Ishikawa (cell line): ENCODE measurements around the gene HOXB8.

Source experiments
- CEBPB ChIP-seq: IDR thresholded peaks from 2 replicates; pipeline ENCODE4 v1.6.1; 2012
- CREB1 ChIP-seq: IDR thresholded peaks from 2 replicates; pipeline ENCODE4 v1.6.1; 2012; ENCODE audit warnings: low read depth
- EGR1 ChIP-seq: IDR thresholded peaks from 2 replicates; pipeline ENCODE4 v1.6.1; 2012
- EP300 ChIP-seq: IDR thresholded peaks from 2 replicates; pipeline ENCODE4 v1.6.1; 2012; ENCODE audit warnings: borderline replicate concordance
- FOXM1 ChIP-seq: IDR thresholded peaks from 2 replicates; pipeline ENCODE4 v1.6.1; 2012; ENCODE audit warnings: low read depth, borderline replicate concordance
- NFIC ChIP-seq: IDR thresholded peaks from 2 replicates; pipeline ENCODE4 v1.6.1; 2012
- RAD21 ChIP-seq: IDR thresholded peaks from 2 replicates; pipeline ENCODE4 v1.6.1; 2012; ENCODE audit warnings: low read depth
- TAF1 ChIP-seq: IDR thresholded peaks from 2 replicates; pipeline ENCODE4 v1.6.1; 2012; ENCODE audit warnings: low read depth, mild to moderate bottlenecking
- TCF12 ChIP-seq: IDR thresholded peaks from 2 replicates; pipeline ENCODE4 v1.6.1; 2012; ENCODE audit warnings: low read depth
- TEAD4 ChIP-seq: IDR thresholded peaks from 2 replicates; pipeline ENCODE4 v1.6.1; 2012
- YY1 ChIP-seq: IDR thresholded peaks from 2 replicates; pipeline ENCODE4 v1.6.1; 2012; ENCODE audit warnings: low read depth
- ZBTB7A ChIP-seq: IDR thresholded peaks from 2 replicates; pipeline ENCODE4 v1.6.1; 2012; ENCODE audit warnings: low read depth
- TF ChIP-seq, protein P1 (sequence below): IDR thresholded peaks from 2 replicates; pipeline ENCODE4 v1.6.1; 2012
- TF ChIP-seq, protein P2 (sequence below): IDR thresholded peaks from 2 replicates; pipeline ENCODE4 v1.6.1; 2012
- TF ChIP-seq, protein P3 (sequence below): IDR thresholded peaks from 2 replicates; pipeline ENCODE4 v1.6.1; 2012; ENCODE audit warnings: low read depth, mild to moderate bottlenecking

HOXB8 gene

DNA sequence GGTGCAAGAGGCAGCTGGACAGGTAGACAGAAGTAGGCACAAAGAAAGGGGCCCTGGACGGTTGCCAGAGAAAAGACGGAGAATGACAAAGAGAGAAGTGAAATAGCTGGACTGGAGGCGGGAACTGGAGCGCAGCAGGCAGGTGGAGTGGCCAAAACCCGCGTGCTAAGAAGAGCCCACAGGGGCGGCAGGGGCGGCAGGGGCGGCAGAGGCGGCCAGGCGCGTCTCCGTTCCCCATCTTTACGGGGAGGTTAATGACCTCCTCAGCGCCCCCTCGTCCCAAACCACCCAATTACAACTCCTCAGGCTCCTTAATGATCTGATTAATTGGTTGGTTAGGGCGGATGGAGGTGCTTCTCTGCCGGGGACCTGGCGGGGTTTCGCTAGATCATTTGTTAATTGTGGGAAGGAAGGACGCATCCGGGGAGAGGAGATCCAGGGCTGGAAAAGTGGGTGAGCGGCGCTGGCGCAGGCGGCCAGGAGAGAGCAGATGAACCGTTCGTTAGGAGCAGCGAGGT is 26.5 kb upstream of the HOXB8 start:
- TF ChIP-seq TEAD4, result no peak
- TF ChIP-seq, protein P1, sequence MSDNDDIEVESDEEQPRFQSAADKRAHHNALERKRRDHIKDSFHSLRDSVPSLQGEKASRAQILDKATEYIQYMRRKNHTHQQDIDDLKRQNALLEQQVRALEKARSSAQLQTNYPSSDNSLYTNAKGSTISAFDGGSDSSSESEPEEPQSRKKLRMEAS, result no peak
- TF ChIP-seq, protein P2, sequence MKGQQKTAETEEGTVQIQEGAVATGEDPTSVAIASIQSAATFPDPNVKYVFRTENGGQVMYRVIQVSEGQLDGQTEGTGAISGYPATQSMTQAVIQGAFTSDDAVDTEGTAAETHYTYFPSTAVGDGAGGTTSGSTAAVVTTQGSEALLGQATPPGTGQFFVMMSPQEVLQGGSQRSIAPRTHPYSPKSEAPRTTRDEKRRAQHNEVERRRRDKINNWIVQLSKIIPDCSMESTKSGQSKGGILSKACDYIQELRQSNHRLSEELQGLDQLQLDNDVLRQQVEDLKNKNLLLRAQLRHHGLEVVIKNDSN, result no peak
- no peak for TF ChIP-seq CEBPB
- no peak for TF ChIP-seq NFIC
- TF ChIP-seq EP300, result no peak
- TF ChIP-seq, protein P3, sequence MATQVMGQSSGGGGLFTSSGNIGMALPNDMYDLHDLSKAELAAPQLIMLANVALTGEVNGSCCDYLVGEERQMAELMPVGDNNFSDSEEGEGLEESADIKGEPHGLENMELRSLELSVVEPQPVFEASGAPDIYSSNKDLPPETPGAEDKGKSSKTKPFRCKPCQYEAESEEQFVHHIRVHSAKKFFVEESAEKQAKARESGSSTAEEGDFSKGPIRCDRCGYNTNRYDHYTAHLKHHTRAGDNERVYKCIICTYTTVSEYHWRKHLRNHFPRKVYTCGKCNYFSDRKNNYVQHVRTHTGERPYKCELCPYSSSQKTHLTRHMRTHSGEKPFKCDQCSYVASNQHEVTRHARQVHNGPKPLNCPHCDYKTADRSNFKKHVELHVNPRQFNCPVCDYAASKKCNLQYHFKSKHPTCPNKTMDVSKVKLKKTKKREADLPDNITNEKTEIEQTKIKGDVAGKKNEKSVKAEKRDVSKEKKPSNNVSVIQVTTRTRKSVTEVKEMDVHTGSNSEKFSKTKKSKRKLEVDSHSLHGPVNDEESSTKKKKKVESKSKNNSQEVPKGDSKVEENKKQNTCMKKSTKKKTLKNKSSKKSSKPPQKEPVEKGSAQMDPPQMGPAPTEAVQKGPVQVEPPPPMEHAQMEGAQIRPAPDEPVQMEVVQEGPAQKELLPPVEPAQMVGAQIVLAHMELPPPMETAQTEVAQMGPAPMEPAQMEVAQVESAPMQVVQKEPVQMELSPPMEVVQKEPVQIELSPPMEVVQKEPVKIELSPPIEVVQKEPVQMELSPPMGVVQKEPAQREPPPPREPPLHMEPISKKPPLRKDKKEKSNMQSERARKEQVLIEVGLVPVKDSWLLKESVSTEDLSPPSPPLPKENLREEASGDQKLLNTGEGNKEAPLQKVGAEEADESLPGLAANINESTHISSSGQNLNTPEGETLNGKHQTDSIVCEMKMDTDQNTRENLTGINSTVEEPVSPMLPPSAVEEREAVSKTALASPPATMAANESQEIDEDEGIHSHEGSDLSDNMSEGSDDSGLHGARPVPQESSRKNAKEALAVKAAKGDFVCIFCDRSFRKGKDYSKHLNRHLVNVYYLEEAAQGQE, result no peak
- no peak for TF ChIP-seq CREB1
- TF ChIP-seq TCF12, result no peak
- TF ChIP-seq TAF1, result no peak
- no peak for TF ChIP-seq YY1
- TF ChIP-seq EGR1, result no peak

DNA sequence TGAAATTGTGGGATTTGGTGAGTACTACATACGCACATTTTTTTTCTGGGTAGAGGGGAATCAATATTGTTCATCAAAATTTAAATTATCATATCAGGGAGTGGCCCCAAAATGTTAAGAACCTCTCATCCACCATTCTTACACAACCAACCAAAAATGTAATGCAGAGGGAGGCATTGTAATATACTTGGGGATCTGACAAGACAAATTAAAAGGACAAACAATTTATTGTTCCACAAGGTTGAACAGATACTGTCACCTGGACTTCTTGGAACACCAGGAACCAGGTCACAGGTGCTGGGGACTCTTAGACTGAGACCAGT is 25.7 kb upstream of the HOXB8 start:
- TF ChIP-seq CEBPB, result no peak
- TF ChIP-seq CREB1, result no peak
- TF ChIP-seq ZBTB7A, result no peak
- TF ChIP-seq, protein P2, result no peak
- TF ChIP-seq, protein P1, result no peak
- TF ChIP-seq NFIC, result no peak
- no peak for TF ChIP-seq TAF1
- no peak for TF ChIP-seq YY1
- TF ChIP-seq, protein P3, result no peak

DNA sequence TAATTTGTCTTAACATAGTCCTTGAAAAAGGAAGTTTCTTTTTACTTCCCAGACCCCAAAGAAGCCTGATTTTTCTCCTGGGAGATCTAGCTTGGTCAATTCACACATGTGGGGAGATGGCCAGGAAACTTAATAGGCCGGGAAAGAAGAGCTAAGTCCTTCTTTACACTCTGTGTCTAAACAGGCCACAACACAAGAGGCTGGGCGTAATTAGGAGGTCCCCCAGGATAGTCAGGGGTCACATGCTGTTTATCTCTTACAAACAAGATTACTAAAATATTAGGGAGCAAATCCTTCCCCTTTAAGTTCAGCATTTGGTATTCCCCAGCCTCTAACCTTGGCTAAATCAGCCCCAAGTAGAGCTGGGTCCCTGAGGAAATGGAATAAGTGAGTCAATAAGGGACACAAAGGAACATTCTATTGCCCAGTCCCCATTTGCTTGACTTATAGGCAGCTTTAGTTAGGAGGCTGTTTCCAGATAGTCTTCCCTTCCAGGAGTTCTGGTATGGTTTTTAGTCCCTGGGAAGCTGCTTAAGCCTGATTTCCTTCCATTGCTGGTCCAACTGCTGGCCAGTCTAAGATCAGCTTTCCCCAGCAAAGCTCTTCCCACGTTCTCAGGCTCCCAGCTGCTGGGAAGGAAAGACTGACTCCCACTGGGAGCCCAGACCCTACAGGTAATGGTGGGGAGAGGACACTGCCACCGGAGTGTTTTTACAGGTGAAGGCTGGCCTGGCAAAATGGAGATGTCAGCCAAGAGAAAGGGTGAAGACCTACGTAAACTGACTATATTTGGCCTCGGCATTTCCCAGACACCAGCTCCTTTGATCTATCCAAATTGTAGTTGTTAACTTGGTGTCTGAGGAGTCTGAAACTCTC is 25.1 kb upstream of the HOXB8 start:
- TF ChIP-seq TCF12, result no peak
- TF ChIP-seq CREB1, result no peak
- TF ChIP-seq, protein P3, result no peak
- TF ChIP-seq ZBTB7A, result no peak
- no peak for TF ChIP-seq YY1
- TF ChIP-seq CEBPB, result no peak
- TF ChIP-seq NFIC, result no peak
- TF ChIP-seq, protein P2, result no peak
- no peak for TF ChIP-seq FOXM1
- no peak for TF ChIP-seq EP300
- no peak for TF ChIP-seq TAF1
- TF ChIP-seq EGR1, result no peak
- no peak for TF ChIP-seq TEAD4
- TF ChIP-seq RAD21, result no peak
- TF ChIP-seq, protein P1, result no peak
